Chondrocyte (in vitro differentiated cells): ENCODE data around the gene PPARA. TPM values are rescaled to one million over a fixed set of nuclear protein-coding genes. Genes with fewer than 3 reads are reported as not detected.

Experiments used
- DNase-seq: peaks from one replicate; pipeline ENCODE4 v3.0.0; 2021; ENCODE audit warnings: mixed read lengths, low spot score
- H3K27ac Mint-ChIP-seq: one replicate; pipeline ENCODE4 v1.8.0; 2021; ENCODE audit warnings: mild to moderate bottlenecking, moderate library complexity, mixed read lengths; ENCODE audit not compliant: unreplicated experiment
- H3K27me3 Mint-ChIP-seq: 2 replicates; pipeline ENCODE4 v1.8.0; 2021; ENCODE audit warnings: low read depth, mixed read lengths
- H3K36me3 Mint-ChIP-seq: 2 replicates; pipeline ENCODE4 v1.8.0; 2021; ENCODE audit warnings: low read depth, mixed read lengths
- H3K4me1 Mint-ChIP-seq: 2 replicates; pipeline ENCODE4 v1.8.0; 2021; ENCODE audit warnings: low read depth, mild to moderate bottlenecking, mixed read lengths
- H3K4me3 Mint-ChIP-seq: one replicate; pipeline ENCODE4 v1.8.0; 2021; ENCODE audit warnings: mild to moderate bottlenecking, moderate library complexity, mixed read lengths; ENCODE audit not compliant: unreplicated experiment
- H3K9me3 Mint-ChIP-seq: 2 replicates; pipeline ENCODE4 v1.8.0; 2021; ENCODE audit warnings: low read depth, mixed read lengths
- CTCF ChIP-seq: fragments of 200-600 bp; sonication (generic); IDR thresholded peaks from 2 replicates; pipeline ENCODE4 v1.5.0; 2021; ENCODE audit warnings: antibody characterized with exemption, mild to moderate bottlenecking, moderate library complexity
- total RNA-seq: library from RNA; stranded (reverse); gene quantifications from 3 replicates; pipeline ENCODE4 v1.2.1, GENCODE V29; 2021

The PPARA gene
- total RNA-seq, 1 donor from 2014 or later: 16.0 TPM

DNA sequence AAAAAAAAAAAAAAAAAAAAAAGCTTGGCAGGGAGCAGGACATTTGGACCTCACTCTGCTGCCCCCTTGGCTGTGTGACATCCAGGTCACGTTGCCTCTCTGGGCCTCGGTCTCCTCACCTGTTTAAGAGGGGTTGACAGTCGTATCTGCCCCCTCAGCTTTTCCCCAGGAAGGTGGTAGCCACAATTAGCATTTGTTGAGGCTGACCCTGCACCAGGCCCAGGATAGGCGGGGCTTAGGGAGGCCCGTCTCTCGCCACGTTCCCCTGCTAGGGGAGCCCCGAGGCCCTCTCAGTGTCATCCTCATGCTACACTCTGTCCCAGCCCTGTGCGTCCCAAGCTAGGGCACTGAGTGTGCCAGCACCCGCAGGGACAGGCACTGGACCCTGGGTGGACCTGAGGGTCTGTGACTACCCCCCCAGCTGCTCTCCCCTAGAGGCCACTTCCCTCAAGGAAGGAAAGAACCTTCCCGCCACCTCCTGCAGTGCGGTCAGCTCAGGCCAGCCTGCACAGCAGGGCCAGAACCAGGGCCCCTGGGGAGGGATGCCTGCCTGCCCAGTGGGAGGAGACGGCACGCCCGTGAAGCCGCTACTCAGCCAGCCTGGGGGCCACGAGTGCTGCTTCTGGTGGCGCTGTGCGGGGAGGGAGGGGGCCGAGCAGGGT is 38.5 kb upstream of the PPARA start:
- H3K27ac Mint-ChIP-seq: no peak overlapping the region
- H3K4me1 Mint-ChIP-seq: peaks cover 61% of the 10 kb centered on the region
- H3K9me3 Mint-ChIP-seq: no peaks in the 10 kb centered on the region

GRCh38 chr22:46112405-46112804 is 37.9 kb upstream of the PPARA start:
- peaks cover 54% of the 10 kb centered on the region for H3K4me1 Mint-ChIP-seq
- H3K4me3 Mint-ChIP-seq: no peak overlapping the region
- no peaks in the 10 kb centered on the region for H3K27me3 Mint-ChIP-seq
- no peaks in the 10 kb centered on the region for H3K9me3 Mint-ChIP-seq
- no peak for TF ChIP-seq CTCF
- DNase-seq: no peak
- peaks cover 2% of the 10 kb centered on the region for H3K36me3 Mint-ChIP-seq
- peak overlapping the region; percentile 49 for H3K27ac Mint-ChIP-seq

More for the DNA sequence above, 38.5 kb upstream of the PPARA start:
- peaks cover 2% of the 10 kb centered on the region for H3K36me3 Mint-ChIP-seq
- DNase-seq: no peak
- no peak for TF ChIP-seq CTCF
- no peak overlapping the region for H3K4me3 Mint-ChIP-seq
- no peaks in the 10 kb centered on the region for H3K27me3 Mint-ChIP-seq

GRCh38 chr22:46113110-46113909 is 37.0 kb upstream of the PPARA start:
- no peak overlapping the region for H3K4me3 Mint-ChIP-seq
- no peaks in the 10 kb centered on the region for H3K27me3 Mint-ChIP-seq
- no peaks in the 10 kb centered on the region for H3K9me3 Mint-ChIP-seq
- no peak for TF ChIP-seq CTCF
- peaks cover 2% of the 10 kb centered on the region for H3K36me3 Mint-ChIP-seq
- no peak overlapping the region for H3K27ac Mint-ChIP-seq
- peaks cover 46% of the 10 kb centered on the region for H3K4me1 Mint-ChIP-seq
- DNase-seq: no peak

- H3K4me1 Mint-ChIP-seq: peaks cover 42% of the 10 kb centered on the region
- DNase-seq: no peak
Observed at GRCh38 chr22:46113910-46114517, 36.3 kb upstream of the PPARA start.

More at GRCh38 chr22:46113910-46114517, 36.3 kb upstream of the PPARA start:
- H3K9me3 Mint-ChIP-seq: no peaks in the 10 kb centered on the region
- H3K36me3 Mint-ChIP-seq: no peaks in the 10 kb centered on the region
- no peak overlapping the region for H3K27ac Mint-ChIP-seq
- no peak overlapping the region for H3K4me3 Mint-ChIP-seq
- no peaks in the 10 kb centered on the region for H3K27me3 Mint-ChIP-seq
- TF ChIP-seq CTCF: no peak
